Immature natural killer cell (primary cell): ENCODE data around the gene VN1R2. TPM values are rescaled to one million over a fixed set of nuclear protein-coding genes. Genes with fewer than 3 reads are reported as not detected.
"Not testable (repeated sequence)": the region's sequence is repeated elsewhere in the genome, so short reads cannot be mapped to it uniquely, and the experiment has no call there.

Experiments used
- DNase-seq, 3 donors: peaks; one replicate each; pipeline ENCODE4 v3.0.0; 2022; ENCODE audit warnings: mixed read lengths in 1 of 3
- H3K27ac Mint-ChIP-seq, 6 donors: one replicate each; pipeline ENCODE4 v1.8.0; 2020; ENCODE audit warnings: mixed read lengths in 6 of 6, mild to moderate bottlenecking in 5 of 6, inconsistent platforms in 4 of 6, moderate library complexity in 3 of 6
- H3K27me3 Mint-ChIP-seq, 3 donors: one replicate each; pipeline ENCODE4 v1.8.0; 2020 to 2021; ENCODE audit warnings: low read depth in 3 of 3, mild to moderate bottlenecking in 3 of 3, mixed read lengths in 3 of 3, moderate library complexity in 3 of 3, inconsistent platforms in 1 of 3
- H3K36me3 Mint-ChIP-seq, 3 donors: one replicate each; pipeline ENCODE4 v1.8.0; 2020; ENCODE audit warnings: mixed read lengths in 3 of 3, inconsistent platforms in 2 of 3, mild to moderate bottlenecking in 2 of 3
- H3K4me1 Mint-ChIP-seq, 2 donors: one replicate each; pipeline ENCODE4 v1.8.0; 2020; ENCODE audit warnings: inconsistent platforms in 2 of 2, mild to moderate bottlenecking in 2 of 2, mixed read lengths in 2 of 2, moderate library complexity in 1 of 2
- H3K4me3 Mint-ChIP-seq, 5 donors: one replicate each; pipeline ENCODE4 v1.8.0; 2020; ENCODE audit warnings: mild to moderate bottlenecking in 5 of 5, mixed read lengths in 5 of 5, inconsistent platforms in 3 of 5, moderate library complexity in 3 of 5
- H3K9me3 Mint-ChIP-seq, 6 donors: one replicate each; pipeline ENCODE4 v1.8.0; 2020; ENCODE audit warnings: mild to moderate bottlenecking in 6 of 6, mixed read lengths in 6 of 6, inconsistent platforms in 4 of 6, moderate library complexity in 3 of 6
- polyA plus RNA-seq, 3 donors: library from polyadenylated mRNA; unstranded; fragments of 300-500 nt; fragmentation: Illumina TruSeq; gene quantifications; one replicate each; pipeline ENCODE4 v1.2.3, GENCODE V29; 2021

VN1R2 gene, protein sequence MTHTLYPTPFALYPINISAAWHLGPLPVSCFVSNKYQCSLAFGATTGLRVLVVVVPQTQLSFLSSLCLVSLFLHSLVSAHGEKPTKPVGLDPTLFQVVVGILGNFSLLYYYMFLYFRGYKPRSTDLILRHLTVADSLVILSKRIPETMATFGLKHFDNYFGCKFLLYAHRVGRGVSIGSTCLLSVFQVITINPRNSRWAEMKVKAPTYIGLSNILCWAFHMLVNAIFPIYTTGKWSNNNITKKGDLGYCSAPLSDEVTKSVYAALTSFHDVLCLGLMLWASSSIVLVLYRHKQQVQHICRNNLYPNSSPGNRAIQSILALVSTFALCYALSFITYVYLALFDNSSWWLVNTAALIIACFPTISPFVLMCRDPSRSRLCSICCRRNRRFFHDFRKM
- polyA plus RNA-seq = not detected

DNA sequence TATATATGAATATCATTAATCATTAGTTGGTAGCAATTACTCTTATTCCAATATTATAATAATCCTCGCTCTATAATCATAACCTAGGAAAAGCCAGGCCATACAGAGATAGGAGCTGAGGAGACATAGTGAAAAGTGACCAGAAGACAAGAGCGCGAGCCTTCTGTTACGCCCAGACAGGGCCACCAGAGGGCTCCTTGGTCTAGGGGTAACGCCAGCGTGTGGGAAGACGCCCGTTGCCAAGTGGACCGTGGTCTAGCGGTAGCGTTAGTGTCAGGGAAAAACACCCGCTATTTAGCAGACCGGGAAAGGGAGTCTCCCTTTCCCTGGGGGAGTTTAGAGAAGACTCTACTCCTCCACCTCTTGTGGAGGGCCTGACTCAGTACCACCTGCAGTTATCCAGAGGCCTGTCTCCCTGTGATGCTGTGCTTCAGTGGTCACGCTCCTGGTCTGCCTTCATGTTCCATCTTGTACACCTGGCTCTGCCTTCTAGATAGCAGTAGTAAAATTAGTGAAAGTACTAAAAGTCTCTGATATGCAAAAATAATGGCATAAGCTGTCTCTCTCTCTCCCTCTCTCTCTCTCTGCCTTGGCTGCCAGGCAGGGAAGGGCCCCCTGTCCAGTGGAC, at the start of gene VN1R2:
VN1R2 (plus strand) TSS at position 578 of the 628 bp plus-strand sequence. CDS start 84 bp downstream, outside the sequence.
- DNase-seq, H3K4me3 Mint-ChIP-seq, H3K27ac Mint-ChIP-seq, H3K27me3 Mint-ChIP-seq: not testable (repeated sequence)
- Mint-ChIP-seq H3K36me3 (peaks cover 4 to 11% (median 8%) of the 10 kb centered on the region in 3 donors), H3K9me3 (peaks cover 8 to 58% (median 33%) of the 10 kb centered on the region in 6 donors), H3K4me1 (peaks cover 14 to 15% of the 10 kb centered on the region in 2 donors)

DNA sequence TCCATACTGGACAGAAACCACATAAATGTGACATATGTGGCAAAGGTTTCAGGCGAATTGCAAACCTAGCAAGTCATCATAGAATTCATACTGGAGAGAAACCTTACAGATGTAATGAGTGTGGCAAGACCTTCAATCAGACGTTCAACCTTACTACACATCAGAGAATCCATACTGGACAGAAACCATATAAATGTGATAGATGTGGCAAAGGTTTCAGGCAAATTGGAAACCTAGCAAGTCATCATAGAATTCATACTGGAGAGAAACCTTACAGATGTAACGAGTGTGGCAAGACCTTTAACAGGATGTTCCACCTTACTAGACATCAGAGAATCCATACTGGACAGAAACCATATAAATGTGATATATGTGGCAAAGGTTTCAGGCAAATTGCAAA, 46.5 kb upstream of the VN1R2 start:
- peaks cover 0 to 13% (median 3%) of the 10 kb centered on the region in 3 donors for H3K27me3 Mint-ChIP-seq
- not testable (repeated sequence) for H3K4me1 Mint-ChIP-seq, H3K4me3 Mint-ChIP-seq, DNase-seq, H3K27ac Mint-ChIP-seq
- H3K36me3 Mint-ChIP-seq = peaks cover 49 to 79% (median 58%) of the 10 kb centered on the region in 3 donors
- peaks cover 69 to 99% (median 96%) of the 10 kb centered on the region in 6 donors for H3K9me3 Mint-ChIP-seq

DNA sequence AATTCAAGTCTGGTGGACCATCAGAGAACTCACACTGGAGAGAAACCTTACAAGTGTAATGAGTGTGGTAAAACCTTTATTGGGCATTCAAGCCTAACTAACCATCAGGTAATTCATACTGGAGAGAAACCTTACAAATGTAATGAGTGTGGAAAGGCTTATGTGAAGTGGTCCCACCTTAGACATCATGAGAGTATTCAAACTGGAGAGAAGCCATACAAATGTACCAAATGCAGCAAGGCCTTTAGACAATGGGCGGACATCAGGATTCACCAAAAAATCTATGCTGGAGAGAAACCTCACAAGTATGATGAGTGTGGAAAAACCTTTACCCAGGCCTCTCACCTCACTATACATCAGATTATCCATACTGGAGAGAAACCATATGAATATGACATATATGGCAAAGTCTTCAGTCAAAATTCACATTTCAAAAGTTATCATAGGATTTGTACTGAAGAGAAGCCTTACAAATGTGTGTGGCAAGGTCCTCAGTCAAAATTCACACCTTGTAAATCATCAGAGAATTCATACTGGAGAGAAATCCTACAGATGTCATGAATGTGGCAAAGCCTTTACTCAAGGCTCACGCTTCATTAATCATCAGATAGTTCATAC, 45.3 kb upstream of the VN1R2 start:
- H3K27ac Mint-ChIP-seq = no peak overlapping the region
- H3K4me1 Mint-ChIP-seq = peaks cover 0 to 1% of the 10 kb centered on the region in 2 donors
- H3K4me3 Mint-ChIP-seq = peak overlapping the region in 1 of 5 donors; percentile 7
- H3K36me3 Mint-ChIP-seq = peaks cover 37 to 68% (median 48%) of the 10 kb centered on the region in 3 donors
- H3K9me3 Mint-ChIP-seq = peaks cover 60 to 98% (median 93%) of the 10 kb centered on the region in 6 donors
- peaks cover 0 to 8% (median 3%) of the 10 kb centered on the region in 3 donors for H3K27me3 Mint-ChIP-seq
- DNase-seq = no peak

DNA sequence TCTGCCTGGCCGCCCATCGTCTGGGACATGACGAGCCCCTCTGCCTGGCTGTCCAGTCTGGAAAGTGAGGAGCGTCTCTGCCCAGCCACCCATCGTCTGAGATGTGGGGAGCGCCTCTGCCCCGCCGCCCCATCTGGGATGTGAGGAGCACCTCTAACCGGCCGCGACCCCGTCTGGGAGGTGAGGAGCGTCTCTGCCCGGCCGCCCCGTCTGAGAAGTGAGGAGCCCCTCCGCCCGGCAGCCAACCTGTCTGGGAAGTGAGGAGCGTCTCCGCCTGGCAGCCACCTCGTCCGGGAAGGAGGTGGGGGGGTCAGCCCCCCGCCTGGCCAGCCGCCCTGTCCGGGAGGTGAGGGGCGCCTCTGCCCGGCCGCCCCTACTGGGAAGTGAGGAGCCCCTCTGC, 35.4 kb upstream of the VN1R2 start:
- Mint-ChIP-seq H3K36me3 (peaks cover 10 to 26% (median 23%) of the 10 kb centered on the region in 3 donors), H3K9me3 (peaks cover 56 to 76% (median 71%) of the 10 kb centered on the region in 6 donors)
- not testable (repeated sequence) for DNase-seq, H3K27me3 Mint-ChIP-seq, H3K4me1 Mint-ChIP-seq, H3K4me3 Mint-ChIP-seq, H3K27ac Mint-ChIP-seq

DNA sequence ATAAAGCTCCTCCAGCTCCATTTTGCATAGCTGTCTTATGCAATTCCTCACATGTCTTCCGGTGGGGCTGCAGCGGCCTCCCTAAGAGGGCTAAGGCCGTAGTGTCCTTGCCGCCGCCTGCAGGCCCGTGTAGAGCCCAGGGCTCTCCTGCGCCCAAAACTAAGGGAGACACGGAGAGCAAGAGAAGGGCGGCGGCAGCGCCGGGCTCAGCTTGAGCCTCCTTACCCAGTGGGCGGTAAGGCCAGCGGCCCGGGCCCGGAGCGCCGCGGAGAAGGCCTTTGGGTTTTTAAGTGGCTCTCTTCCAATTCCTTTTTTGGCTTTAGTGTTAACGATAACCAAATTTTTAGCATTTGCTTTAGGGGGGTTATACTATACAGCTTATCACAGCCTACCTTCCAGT, 33.5 kb upstream of the VN1R2 start:
- peaks cover 54 to 75% (median 70%) of the 10 kb centered on the region in 6 donors for H3K9me3 Mint-ChIP-seq
- DNase-seq = no peak
- H3K36me3 Mint-ChIP-seq = peaks cover 8 to 21% (median 13%) of the 10 kb centered on the region in 3 donors
- no peak overlapping the region for H3K27ac Mint-ChIP-seq
- no peaks in the 10 kb centered on the region for H3K4me1 Mint-ChIP-seq
- peaks cover 0 to 2% (median 0%) of the 10 kb centered on the region in 3 donors for H3K27me3 Mint-ChIP-seq
- H3K4me3 Mint-ChIP-seq = no peak overlapping the region

DNA sequence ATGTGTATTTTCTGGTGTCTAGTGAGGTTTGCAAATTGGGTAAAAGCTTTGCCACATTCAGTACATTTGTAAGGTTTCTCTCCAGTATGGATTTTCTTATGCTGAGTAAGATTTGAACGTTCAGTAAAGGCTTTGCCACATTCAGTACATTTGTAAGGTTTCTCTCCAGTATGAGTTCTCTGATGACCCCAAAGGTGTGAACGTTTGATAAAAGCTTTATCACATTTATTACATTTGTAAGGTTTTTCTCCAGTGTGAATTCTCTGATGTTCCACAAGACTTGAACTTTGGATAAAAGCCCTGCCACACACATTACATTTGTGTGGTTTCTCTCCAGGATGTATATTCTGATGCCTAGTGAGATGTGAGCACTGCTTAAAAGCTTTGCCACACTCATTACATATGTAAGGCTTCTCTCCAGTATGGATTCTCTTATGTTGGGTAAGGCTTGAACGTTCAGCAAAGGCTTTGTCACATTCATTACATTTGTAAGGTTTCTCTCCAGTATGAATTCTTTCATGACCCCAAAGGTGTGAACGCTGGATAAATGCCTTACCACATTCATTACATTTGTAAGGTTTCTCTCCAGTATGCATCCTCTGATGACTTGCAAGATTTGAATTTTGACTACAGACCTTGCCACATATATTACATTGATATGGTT, 20.8 kb upstream of the VN1R2 start:
- no peaks in the 10 kb centered on the region for H3K4me1 Mint-ChIP-seq

DNA sequence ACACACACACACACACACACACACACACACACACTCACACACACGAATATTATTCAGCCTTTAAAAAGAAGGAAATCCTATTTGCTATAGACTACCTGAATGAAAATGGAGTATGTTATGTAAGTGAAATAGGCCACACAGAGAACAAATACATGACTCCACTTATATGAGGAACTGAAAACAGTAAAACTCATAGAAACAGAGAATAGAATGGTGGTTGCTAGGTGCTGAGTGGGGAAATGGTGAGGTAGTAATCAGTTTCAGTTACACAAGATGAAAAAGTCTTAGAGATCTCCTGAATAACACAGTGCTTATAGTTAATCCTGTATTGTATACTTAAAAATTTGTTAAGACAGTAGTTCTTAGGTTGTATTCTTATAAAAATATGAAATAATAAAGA, 11.6 kb upstream of the VN1R2 start:
- DNase-seq = no peak
- Mint-ChIP-seq H3K36me3 (peaks cover 72 to 92% (median 80%) of the 10 kb centered on the region in 3 donors), H3K27me3 (peaks cover 0 to 2% (median 1%) of the 10 kb centered on the region in 3 donors), H3K9me3 (peaks cover 45 to 91% (median 83%) of the 10 kb centered on the region in 6 donors), H3K27ac (no peak overlapping the region), H3K4me3 (no peak overlapping the region), H3K4me1 (no peaks in the 10 kb centered on the region)

More for the DNA sequence above, 20.8 kb upstream of the VN1R2 start:
- no peak for DNase-seq
- H3K4me3 Mint-ChIP-seq = no peak overlapping the region
- no peak overlapping the region for H3K27ac Mint-ChIP-seq
- H3K9me3 Mint-ChIP-seq = peaks cover 64 to 96% (median 92%) of the 10 kb centered on the region in 6 donors
- peaks cover 0 to 3% (median 0%) of the 10 kb centered on the region in 3 donors for H3K27me3 Mint-ChIP-seq
- H3K36me3 Mint-ChIP-seq = peaks cover 48 to 62% (median 58%) of the 10 kb centered on the region in 3 donors

DNA sequence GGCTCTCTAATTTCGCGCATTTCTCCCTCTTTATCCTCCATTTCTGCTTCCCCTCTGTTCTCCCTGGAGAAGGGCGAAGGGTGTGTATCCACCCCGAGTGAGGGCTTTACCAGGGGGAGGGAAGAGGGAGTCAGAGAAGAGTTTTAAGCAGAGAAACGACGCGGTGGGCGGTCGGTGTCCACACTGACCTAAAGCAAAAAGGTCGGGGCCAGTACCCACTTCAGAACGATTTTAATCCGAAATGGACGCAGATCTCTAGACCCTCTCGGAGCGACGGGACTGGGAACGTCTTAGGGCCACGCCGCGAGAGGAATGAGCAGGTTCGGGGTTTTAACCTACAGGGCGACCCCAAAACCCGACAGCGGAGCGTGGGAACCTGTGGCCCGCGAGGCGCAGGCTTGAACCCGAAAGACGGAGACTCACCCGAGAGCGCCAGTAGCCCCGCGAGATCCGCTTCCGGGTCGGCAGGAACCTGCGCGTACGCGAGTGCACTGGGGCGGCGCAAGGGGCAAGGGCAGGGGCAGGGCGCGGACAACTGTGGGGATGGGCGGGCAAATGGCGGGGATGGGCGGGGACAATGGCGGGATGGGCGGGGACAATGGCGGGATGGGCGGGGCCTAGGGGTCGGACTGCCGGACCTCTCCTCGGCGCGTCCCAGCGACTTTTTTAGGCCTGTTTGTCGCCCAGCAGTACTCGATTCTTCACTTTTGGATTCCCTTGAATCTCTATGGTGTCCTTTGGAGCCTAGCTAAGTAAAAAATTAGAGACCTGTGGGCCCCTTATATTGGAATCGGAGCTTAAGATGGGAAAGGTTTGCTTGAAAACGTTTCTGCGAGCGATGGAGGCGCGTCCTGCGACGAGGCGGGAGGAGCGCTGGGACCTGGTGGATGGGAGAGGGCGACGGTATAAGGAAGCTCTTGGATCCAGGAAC, 3.4 kb upstream of the VN1R2 start, which contains the start of gene ZNF677:
ZNF677 (minus strand) TSS at position 463 of the 931 bp plus-strand sequence. CDS start 3,323 bp downstream, outside the sequence.
- H3K4me3 Mint-ChIP-seq = peak within 1 kb of the TSS; percentile 89 to 93 (median 91)
- H3K36me3 Mint-ChIP-seq = peaks cover 31 to 37% (median 33%) of the 10 kb centered on the region in 3 donors
- peaks cover 22 to 70% (median 41%) of the 10 kb centered on the region in 6 donors for H3K9me3 Mint-ChIP-seq
- H3K4me1 Mint-ChIP-seq = peaks cover 14 to 15% of the 10 kb centered on the region in 2 donors
- H3K27ac Mint-ChIP-seq = peak within 1 kb of the TSS; percentile 74 to 91 (median 82)
- H3K27me3 Mint-ChIP-seq = peaks cover 0 to 7% (median 5%) of the 10 kb centered on the region in 3 donors
- DNase-seq = peak; percentile 85 to 90 (median 86)

DNA sequence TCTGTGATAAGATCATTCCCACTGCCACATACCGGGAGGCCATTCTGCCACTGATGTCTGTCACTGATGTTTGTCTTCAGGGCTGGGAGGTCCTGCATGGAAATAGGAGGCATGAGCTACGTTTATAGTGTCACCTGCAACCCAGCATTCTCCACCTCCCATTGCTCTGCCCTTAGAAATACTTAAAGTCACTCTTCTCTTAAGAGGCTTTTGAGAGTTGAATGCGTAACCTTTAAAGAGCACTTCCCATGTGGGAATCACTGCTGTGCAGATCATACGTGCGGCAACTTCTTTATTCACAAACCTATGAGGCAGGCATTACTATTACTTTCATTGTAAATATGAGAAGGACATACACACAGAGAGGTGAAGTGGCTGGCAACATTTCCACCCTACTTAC, 9.5 kb downstream of the VN1R2 start, which contains the start of gene VN1R4:
VN1R4 (minus strand) TSS at position 101 of the 400 bp plus-strand sequence; CDS start at position 43, 58 bp downstream.
- not testable (repeated sequence) for H3K27ac Mint-ChIP-seq, H3K27me3 Mint-ChIP-seq, DNase-seq, H3K4me1 Mint-ChIP-seq, H3K4me3 Mint-ChIP-seq
- H3K36me3 Mint-ChIP-seq = peaks cover 0 to 11% (median 0%) of the 10 kb centered on the region in 3 donors
- H3K9me3 Mint-ChIP-seq = peaks cover 8 to 58% (median 20%) of the 10 kb centered on the region in 6 donors

DNA sequence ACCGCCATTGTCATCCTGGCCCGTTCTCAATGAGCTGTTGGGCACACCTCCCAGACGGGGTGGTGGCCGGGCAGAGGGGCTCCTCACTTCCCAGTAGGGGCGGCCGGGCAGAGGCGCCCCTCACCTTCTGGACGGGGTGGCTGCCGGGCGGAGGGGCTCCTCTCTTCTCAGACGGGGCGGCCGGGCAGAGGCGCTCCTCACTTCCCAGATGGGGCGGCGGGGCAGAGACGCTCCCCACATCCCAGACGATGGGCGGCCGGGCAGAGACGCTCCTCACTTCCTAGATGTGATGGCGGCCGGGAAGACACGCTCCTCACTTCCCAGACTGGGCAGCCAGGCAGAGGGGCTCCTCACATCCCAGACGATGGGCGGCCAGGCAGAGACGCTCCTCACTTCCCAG, 11.8 kb downstream of the VN1R2 start:
- Mint-ChIP-seq H3K9me3 (peaks cover 10 to 47% (median 25%) of the 10 kb centered on the region in 6 donors), H3K36me3 (peaks cover 0 to 11% (median 0%) of the 10 kb centered on the region in 3 donors)
- H3K27me3 Mint-ChIP-seq, H3K4me3 Mint-ChIP-seq, DNase-seq, H3K27ac Mint-ChIP-seq, H3K4me1 Mint-ChIP-seq: not testable (repeated sequence)

DNA sequence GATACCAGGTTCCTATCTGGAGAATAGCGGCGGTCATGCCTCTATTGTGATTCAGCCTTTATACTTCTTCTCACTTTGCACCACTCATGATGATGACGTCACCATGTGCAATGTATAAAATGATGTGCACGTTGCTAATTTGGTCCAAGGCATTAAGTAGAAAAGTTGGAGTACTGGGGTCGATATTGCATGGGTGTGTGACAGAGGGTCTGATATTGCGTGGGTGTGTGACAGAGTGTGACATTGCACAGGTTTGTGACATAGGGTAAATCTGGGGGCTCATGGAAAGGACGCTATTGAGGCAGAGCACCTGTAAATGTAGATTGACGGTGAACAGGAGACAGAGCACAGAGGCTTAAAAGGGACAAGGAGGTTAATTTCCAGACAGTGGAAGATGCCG, 14.0 kb downstream of the VN1R2 start:
- peaks cover 8 to 36% (median 25%) of the 10 kb centered on the region in 6 donors for H3K9me3 Mint-ChIP-seq
- H3K27ac Mint-ChIP-seq = no peak overlapping the region
- DNase-seq = no peak
- H3K4me1 Mint-ChIP-seq = no peaks in the 10 kb centered on the region
- no peak overlapping the region for H3K4me3 Mint-ChIP-seq
- peaks cover 0 to 9% (median 0%) of the 10 kb centered on the region in 3 donors for H3K36me3 Mint-ChIP-seq
- H3K27me3 Mint-ChIP-seq = peaks cover 0 to 8% (median 6%) of the 10 kb centered on the region in 3 donors

DNA sequence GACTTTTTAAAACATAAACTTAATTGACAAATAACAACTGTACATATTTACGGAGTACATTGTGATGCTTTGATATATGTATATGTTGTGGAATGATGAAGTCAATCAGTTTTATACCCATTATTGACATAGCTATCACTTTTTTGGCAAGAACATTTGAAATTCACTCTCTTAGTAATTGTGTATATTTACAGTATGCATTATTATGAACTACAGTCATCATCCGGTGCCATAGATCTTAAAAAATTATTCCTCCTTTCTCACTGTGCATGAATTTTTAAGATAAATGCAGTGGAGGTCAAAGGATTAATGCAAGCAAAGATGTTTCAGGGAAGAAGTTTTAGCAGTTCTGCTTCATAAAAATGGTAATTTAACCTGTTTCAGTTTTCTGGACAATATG, 17.4 kb downstream of the VN1R2 start:
- no peak for DNase-seq
- peaks cover 2 to 10% (median 6%) of the 10 kb centered on the region in 3 donors for H3K27me3 Mint-ChIP-seq
- peaks cover 7 to 43% (median 22%) of the 10 kb centered on the region in 6 donors for H3K9me3 Mint-ChIP-seq
- no peak overlapping the region for H3K27ac Mint-ChIP-seq
- peaks cover 0 to 11% (median 0%) of the 10 kb centered on the region in 3 donors for H3K36me3 Mint-ChIP-seq
- no peak overlapping the region for H3K4me3 Mint-ChIP-seq
- H3K4me1 Mint-ChIP-seq = no peaks in the 10 kb centered on the region
